Endothelial cell of umbilical vein (primary cell): ENCODE results near the gene UPB1.

Experiments used
- EZH2 ChIP-seq: IDR thresholded peaks from 2 replicates; pipeline ENCODE4 v1.6.1; 2012; ENCODE audit warnings: borderline replicate concordance, low read depth, mild to moderate bottlenecking, moderate library complexity, low read length, inconsistent platforms; ENCODE audit not compliant: severe bottlenecking
- POLR2A ChIP-seq: IDR thresholded peaks from 2 replicates; pipeline ENCODE4 v1.6.1; 2012; ENCODE audit warnings: low read depth, mild to moderate bottlenecking, control low read depth, low read length
- TF ChIP-seq, protein P1 (sequence below), 2 donors: IDR thresholded peaks; 1 replicate in 1 of 2; 2 replicates in 1 of 2; pipeline ENCODE4 v1.5.1; 2011; ENCODE audit warnings: low read length in 2 of 2, mild to moderate bottlenecking in 2 of 2, moderate library complexity in 2 of 2, control low read depth in 1 of 2, inconsistent platforms in 1 of 2, low read depth in 1 of 2; ENCODE audit not compliant: insufficient read depth in 1 of 2; ENCODE audit errors: extremely low read depth in 1 of 2

DNA sequence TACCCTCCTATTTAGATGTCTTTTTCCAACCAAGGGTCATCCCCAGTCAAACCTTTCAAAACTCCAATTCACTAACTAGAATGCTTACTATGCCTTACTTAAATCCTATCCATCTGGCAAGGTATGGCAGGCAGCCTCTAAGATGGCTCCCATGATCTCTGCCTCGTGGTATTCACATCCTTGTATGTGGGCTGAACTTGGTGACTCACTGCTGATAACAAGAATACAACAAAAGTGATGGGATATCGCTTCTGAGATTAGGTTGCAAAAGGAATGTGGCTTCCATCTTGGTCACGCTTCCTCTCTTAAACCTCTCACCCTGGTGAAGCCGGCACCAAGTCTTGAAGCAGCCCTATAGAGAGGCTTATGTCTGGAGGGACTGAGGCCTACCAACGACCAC lies 29.6 kb upstream of the UPB1 start:
- TF ChIP-seq, protein P1, sequence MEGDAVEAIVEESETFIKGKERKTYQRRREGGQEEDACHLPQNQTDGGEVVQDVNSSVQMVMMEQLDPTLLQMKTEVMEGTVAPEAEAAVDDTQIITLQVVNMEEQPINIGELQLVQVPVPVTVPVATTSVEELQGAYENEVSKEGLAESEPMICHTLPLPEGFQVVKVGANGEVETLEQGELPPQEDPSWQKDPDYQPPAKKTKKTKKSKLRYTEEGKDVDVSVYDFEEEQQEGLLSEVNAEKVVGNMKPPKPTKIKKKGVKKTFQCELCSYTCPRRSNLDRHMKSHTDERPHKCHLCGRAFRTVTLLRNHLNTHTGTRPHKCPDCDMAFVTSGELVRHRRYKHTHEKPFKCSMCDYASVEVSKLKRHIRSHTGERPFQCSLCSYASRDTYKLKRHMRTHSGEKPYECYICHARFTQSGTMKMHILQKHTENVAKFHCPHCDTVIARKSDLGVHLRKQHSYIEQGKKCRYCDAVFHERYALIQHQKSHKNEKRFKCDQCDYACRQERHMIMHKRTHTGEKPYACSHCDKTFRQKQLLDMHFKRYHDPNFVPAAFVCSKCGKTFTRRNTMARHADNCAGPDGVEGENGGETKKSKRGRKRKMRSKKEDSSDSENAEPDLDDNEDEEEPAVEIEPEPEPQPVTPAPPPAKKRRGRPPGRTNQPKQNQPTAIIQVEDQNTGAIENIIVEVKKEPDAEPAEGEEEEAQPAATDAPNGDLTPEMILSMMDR (IDR thresholded peaks at IDR 0.05; ENCODE audit: extremely low read depth in 1 of 2, insufficient read depth in 1 of 2, low read depth in 1 of 2, low read length in 2 of 2) = no peak
- TF ChIP-seq POLR2A (no peak), EZH2 (no peak)
